WI38 (cell line): ENCODE measurements around the gene FAM181A.

Source experiments
- H3K4me3 ChIP-seq: 2 replicates; pipeline ENCODE4 v1.5.1; 2011; ENCODE audit warnings: low read depth, mild to moderate bottlenecking, control low read depth, low read length
- CTCF ChIP-seq: IDR thresholded peaks from 2 replicates; pipeline ENCODE4 v1.5.1; 2012; ENCODE audit warnings: low read depth, mild to moderate bottlenecking, control low read depth, low read length

The FAM181A gene

DNA sequence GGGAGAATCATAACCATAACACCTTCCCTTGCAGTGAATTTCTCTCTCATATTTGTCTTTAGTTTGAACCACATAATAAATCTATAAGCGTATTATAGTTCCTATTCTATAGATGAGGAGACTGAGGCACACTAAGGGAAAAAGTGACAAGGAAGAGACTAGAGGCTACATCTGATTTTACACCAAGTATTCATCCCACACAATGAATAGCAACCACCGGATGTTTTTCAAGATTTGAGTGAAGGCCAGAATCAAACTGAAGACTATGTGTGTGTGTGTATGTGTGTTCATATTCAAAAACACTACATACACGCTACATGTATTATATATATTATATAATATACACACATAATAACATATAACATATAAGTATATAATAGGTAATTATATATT is 44.5 kb downstream of the FAM181A start:
- no peak for TF ChIP-seq CTCF
- H3K4me3 ChIP-seq = no peak overlapping the region

GRCh38 chr14:93972618-93973205 is 45.6 kb downstream of the FAM181A start:
- H3K4me3 ChIP-seq = no peak overlapping the region
- TF ChIP-seq CTCF = no peak

GRCh38 chr14:93973607-93974006 is 46.5 kb downstream of the FAM181A start:
- no peak overlapping the region for H3K4me3 ChIP-seq
- TF ChIP-seq CTCF = no peak

DNA sequence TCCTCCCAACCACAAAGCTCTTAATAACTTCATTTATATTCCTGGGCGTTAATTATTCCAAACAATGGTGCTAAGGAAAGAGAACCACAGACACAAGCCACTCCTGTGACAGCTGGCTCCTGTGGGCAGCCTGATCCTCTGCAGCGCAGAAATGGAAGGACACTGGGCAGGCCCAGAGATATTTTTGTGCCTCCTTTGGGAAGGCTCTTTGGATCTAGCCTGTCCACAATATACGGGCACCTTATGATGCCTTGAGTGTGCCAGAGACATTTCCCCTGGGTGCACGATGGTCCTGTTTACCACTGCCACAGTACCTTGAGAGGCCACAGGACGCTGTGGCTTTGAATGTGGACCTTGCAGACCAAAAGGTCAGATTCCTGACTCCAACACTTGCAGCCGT is 47.2 kb downstream of the FAM181A start:
- H3K4me3 ChIP-seq = no peak overlapping the region
- TF ChIP-seq CTCF = no peak

DNA sequence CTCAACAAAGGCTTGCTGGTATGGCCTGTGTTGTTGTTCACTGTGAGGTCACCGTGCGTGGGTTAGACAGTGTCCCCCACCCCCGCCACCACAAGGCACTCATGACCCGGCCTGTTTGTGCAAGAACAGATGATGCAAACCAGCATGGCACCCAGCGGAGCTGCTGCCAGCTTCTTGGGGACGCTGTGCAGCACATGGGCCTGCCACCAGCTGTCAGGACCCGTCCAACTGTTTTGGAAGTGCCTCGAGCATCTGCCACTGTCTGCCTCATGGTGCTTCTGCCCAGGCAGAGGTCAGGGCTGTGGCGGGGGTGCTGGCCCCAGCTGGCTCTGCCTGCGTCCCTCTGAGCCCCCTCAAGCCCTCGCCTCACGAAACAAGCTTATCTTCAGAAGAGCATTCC is 47.7 kb downstream of the FAM181A start:
- TF ChIP-seq CTCF = no peak
- no peak overlapping the region for H3K4me3 ChIP-seq

- no peak for TF ChIP-seq CTCF
- no peak overlapping the region for H3K4me3 ChIP-seq
These were observed 48.8 kb downstream of the FAM181A start for GRCh38 chr14:93975791-93976476.

DNA sequence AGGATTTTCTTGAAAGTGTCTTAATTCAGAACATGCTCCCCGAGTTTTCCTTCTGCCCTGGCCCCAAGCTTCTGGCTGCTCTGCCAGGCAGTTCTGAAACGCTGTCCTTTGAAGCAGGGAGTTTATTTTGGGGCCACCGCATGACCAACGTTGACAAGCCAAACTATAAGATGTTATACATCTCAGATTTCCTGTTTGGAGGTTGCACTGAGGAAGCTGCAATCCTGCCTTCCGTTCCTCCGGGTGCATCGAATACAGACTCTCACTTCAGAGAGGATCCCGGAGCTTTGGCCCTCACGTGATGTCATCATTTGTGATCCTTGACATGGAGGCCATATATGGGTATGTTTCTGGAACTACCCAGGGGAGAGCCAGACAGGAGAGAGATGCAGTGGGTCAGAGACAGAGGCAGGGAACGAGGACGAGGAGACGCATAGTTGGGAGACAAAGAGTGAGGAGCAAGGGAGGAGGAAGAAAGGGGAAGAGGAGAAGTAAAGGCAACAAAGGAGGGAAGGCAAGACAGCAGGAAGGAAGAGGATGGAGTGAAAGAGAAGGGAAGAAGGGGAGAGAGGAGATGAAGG is 49.4 kb downstream of the FAM181A start, which contains the start of gene ASB2:
TSS of gene ASB2 (minus strand) at position 94 of the 581 bp plus-strand sequence. CDS start 12,031 bp downstream, outside the sequence.
- H3K4me3 ChIP-seq = no peak within 1 kb of the TSS
- TF ChIP-seq CTCF = no peak
